ENCODE results near the gene LSM6. TPM values are rescaled to one million over a fixed set of nuclear protein-coding genes. Genes with fewer than 3 reads are reported as not detected.
A peak's percentile ranks its signal among the peaks of the same experiment; 100 is the strongest.

LSM6 gene
- polyA plus RNA-seq (ENCODE audit: insufficient read length in 4 of 4) = 10 to 100 TPM; 52.1 to 70.8 (median 67.3) TPM

GRCh38 chr4:146175541-146176453 lies at the start of gene LSM6:
TSS of gene LSM6 (plus strand) at chr4:146175718. CDS start at chr4:146182922, 7,204 bp downstream.
- DNase-seq (ENCODE audit: low read depth in 4 of 4, low spot score in 3 of 4) = peak; percentile 67 to 81 (median 78)

- DNase-seq (ENCODE audit: low read depth in 4 of 4, low spot score in 3 of 4) = no peak
Measured at GRCh38 chr4:146132445-146132844, 43.1 kb upstream of the LSM6 start.

DNA sequence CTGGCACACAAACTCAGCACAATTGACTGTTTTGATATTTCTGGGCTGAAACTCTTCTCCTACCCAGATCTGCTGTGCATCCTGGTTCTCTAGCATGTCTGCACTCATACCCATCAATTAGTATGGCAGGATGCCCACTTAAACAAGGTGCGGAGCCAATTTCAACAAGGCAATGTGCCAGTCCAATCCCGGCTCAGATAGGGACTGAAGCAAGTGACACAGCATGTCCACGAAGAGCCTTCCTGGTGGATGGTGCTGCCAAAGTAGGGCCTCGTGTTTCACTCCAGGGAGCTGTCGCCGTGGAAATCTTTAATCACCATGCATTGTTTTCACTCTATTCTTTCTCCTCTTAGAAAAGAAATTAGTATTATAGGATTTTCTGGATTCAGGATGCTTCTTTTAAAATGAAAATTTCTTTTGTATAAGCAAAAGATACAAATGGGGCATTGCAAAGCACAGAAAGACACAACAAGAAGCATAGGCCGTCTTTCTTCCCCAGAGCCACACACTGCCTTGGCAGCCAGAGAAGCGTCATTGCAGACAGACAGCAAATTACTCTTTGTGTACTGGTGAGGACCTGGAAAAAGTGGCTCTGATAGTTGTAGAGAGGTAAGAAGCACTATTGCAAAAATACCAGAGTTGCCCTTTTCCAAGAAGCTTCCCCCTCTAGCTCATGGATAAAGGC lies 40.6 kb upstream of the LSM6 start:
- no peak for DNase-seq (ENCODE audit: low read depth in 4 of 4, low spot score in 3 of 4)

DNA sequence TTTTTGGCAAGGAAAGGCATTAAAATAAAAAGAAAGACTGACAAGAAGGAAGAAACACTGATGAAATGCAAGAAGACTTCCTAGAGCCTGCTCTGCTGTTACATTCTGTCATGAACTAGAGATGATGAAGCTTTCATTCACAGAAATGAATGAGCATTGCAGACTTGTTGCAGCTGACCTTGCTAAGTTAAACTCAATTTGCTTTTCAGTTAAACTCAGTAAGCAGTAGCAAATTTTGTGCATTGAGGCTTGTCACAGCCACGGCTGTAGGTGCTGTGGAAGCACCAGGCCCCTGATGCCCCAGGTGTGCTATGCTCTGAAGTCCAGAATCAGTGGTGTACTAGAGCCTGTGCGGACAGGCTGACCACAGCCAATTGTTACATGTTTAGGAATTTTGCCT lies 39.6 kb upstream of the LSM6 start:
- DNase-seq (ENCODE audit: low read depth in 4 of 4, low spot score in 3 of 4) = no peak

GRCh38 chr4:146142768-146143167 lies 32.8 kb upstream of the LSM6 start:
- DNase-seq (ENCODE audit: low read depth in 4 of 4, low spot score in 3 of 4) = no peak

- no peak for DNase-seq (ENCODE audit: low read depth in 4 of 4, low spot score in 3 of 4)
Measured at GRCh38 chr4:146143888-146144287, 31.6 kb upstream of the LSM6 start.

DNA sequence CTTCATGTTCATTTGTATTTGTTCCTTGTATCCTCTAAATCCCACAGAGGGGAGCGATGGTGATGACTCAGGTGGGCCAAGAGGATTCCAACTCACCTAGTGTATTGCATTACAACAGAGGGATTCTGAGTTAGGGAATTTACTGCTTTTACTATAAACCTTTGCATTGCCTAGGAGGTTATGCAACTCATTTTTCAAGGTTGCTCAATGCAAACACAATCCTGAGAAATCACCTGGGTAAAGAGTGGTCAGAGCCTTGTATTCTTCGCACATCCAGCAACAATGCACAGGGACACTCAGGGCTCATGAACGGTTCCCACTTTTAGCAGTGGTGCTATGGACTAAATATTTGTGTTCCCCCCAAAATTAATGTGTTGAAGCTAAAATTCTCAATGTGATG lies 28.6 kb upstream of the LSM6 start:
- no peak for DNase-seq (ENCODE audit: low read depth in 4 of 4, low spot score in 3 of 4)

- DNase-seq (ENCODE audit: low read depth in 4 of 4, low spot score in 3 of 4) = no peak
Measured at GRCh38 chr4:146148021-146148420, 27.5 kb upstream of the LSM6 start.

DNA sequence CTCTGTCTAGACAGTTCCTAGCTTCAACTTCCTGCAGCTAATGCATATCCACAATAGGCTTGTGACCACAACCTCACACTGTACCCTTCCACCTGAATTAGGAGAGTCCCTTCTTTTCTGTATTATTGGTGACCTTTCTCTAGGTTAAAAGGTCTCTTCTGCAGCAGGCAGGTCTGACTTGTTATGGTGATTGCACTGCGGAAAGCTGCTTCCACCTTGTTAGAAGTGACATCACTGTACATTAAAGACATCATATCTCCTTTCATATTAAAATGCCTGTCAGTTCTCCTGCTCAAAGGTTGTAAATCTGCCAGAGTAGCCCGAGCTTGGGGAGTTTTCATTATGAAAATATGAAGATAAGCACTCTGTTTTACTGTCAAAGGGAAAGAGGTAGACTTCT lies 21.5 kb upstream of the LSM6 start:
- no peak for DNase-seq (ENCODE audit: low read depth in 4 of 4, low spot score in 3 of 4)

GRCh38 chr4:146155152-146155724 lies 20.3 kb upstream of the LSM6 start:
- DNase-seq (ENCODE audit: low read depth in 4 of 4, low spot score in 3 of 4) = no peak

- DNase-seq (ENCODE audit: low read depth in 4 of 4, low spot score in 3 of 4) = no peak
Measured at GRCh38 chr4:146158036-146158745, 17.3 kb upstream of the LSM6 start.

DNA sequence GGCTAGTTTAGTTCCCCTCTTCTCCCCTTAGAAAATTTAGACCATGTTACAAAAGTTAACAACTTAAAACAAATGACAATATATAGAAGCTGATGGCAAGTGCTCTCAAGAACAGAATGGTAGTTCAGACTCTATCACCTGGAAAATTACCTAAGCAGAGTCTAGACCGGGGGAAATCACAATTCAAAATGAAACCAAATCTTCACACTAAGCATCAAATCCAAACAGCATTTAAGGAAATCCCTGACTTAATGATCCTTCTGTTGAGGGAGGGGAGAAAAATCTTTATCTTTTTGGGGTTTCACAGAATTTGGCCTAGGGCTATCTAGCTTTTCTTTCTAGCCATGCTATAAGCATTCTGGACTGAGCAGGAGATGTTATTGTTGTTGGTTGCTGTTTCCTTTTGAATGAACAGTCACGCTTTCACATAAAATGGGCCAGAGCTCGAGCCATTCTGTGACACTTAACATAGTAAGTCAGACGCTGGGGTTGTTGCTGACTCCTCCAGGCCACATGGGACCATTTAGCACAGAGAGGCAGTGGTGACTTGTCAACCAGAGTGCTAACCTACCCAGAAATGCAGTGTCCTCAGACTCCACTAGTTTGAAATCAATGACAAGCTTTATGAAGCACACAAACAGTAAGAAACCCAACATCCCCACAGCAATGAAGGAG lies 16.0 kb upstream of the LSM6 start:
- no peak for DNase-seq (ENCODE audit: low read depth in 4 of 4, low spot score in 3 of 4)

GRCh38 chr4:146161243-146161642 lies 14.3 kb upstream of the LSM6 start:
- no peak for DNase-seq (ENCODE audit: low read depth in 4 of 4, low spot score in 3 of 4)

DNA sequence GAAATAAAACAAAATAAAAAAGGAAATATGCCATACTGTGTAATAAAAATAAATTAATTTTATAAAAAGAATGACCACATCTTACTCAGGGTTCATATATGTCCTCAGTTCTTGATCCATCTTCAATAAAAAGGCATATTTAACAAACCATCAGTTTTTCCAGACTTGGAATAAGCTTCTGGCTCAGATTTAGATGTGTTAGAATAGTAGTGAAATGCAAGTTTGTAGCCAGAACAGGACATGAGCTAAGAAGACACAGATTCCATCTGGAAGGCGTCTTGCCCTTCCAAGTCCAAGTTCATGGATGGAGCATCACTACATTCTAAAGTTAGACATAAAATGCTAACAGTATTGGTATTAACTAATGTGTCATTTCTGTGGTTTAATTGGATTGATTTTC lies 10.3 kb upstream of the LSM6 start:
- no peak for DNase-seq (ENCODE audit: low read depth in 4 of 4, low spot score in 3 of 4)

DNA sequence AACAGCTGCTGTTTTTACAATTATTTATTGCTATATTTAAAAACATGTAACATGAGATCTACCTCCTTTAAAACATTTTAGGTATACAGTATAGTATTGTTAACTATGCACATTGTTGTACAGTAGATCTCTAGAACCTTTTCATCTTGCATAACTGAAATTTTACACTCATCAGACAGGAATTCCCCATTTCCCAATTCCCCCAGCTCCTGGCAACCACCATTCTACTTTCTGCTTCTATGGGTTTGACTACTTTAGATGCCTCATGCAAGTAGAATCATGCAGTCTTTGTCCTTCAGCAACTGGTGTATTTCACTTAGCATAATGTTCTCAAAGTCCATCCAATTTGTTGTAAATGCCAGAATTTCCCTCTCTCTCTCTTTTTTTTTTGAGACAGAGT lies 9.7 kb upstream of the LSM6 start:
- DNase-seq (ENCODE audit: low read depth in 4 of 4, low spot score in 3 of 4) = no peak

DNA sequence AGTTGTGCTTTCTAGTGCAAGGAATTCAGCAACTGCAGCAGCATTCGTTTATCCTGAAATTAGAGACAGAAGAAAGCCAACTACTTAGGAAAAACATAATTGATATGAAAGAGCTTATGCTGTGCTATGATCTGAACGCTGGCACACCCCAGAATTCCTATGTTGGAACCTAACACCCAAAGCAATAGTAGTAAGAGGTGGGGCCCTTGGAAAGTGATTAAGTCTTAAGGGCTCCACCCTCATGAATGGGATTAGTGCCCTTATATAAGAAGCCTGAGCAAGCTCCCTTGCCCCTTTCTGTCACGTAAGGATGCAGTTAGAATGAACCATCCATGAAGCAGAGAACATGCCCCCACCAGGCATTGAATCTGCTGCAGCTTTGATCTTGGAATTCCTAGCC lies 5.4 kb upstream of the LSM6 start:
- DNase-seq (ENCODE audit: low read depth in 4 of 4, low spot score in 3 of 4) = no peak

- no peak for DNase-seq (ENCODE audit: low read depth in 4 of 4, low spot score in 3 of 4)
Measured at GRCh38 chr4:146176891-146177290, 1.4 kb downstream of the LSM6 start.

- no peak for DNase-seq (ENCODE audit: low read depth in 4 of 4, low spot score in 3 of 4)
Measured at GRCh38 chr4:146178126-146178525, 2.6 kb downstream of the LSM6 start.

GRCh38 chr4:146179784-146180370 lies 4.4 kb downstream of the LSM6 start:
- DNase-seq (ENCODE audit: low read depth in 4 of 4, low spot score in 3 of 4) = no peak

- DNase-seq (ENCODE audit: low read depth in 4 of 4, low spot score in 3 of 4) = no peak
Measured at GRCh38 chr4:146182443-146182842, 6.9 kb downstream of the LSM6 start.

All from left renal pelvis (tissue), 4 donors.